ENCODE results near the gene ARPC1B.

Gene ARPC1B

DNA sequence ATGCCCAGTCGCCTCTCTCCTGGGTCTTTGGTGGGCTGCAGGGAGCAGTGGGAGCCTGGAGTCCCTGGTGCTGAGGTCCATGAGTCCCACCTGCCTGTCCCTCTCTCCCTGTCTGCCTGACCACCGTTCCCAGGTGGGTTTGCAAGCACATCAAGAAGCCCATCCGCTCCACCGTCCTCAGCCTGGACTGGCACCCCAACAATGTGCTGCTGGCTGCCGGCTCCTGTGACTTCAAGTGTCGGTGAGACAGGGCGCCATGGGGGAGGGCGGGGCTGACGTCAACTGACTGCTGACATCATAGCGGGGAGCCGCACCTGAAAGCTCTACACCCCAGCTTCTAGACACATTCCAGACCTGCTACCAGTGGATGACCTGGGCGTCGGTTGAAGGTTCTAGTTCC is 15.2 kb downstream of the ARPC1B start:
- DNase-seq (ENCODE audit: low read depth) = no peak

DNA sequence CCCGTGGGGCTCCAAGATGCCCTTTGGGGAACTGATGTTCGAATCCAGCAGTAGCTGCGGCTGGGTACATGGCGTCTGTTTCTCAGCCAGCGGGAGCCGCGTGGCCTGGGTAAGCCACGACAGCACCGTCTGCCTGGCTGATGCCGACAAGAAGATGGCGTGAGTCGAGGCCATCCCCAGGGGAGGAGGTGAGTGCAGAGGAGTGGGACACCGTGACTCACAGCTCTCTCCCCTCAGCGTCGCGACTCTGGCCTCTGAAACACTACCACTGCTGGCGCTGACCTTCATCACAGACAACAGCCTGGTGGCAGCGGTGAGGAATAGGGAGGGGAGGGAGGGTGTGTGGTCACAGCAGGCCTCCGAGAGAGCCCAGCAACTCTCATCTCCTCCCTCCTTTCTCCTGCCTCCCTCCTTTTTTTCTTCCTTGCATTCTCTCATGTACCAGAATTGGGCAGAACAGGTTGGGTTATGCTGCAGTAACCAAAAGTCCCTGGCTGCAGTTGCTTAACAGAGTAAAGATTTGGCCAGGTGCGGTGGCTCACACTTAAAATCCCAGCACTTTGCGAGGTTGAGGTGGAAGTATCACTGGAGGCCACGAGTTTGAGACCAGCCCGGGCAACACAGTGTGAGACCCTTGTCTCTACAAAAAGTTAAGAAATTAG is 16.5 kb downstream of the ARPC1B start:
- no peak for DNase-seq (ENCODE audit: low read depth)

DNA sequence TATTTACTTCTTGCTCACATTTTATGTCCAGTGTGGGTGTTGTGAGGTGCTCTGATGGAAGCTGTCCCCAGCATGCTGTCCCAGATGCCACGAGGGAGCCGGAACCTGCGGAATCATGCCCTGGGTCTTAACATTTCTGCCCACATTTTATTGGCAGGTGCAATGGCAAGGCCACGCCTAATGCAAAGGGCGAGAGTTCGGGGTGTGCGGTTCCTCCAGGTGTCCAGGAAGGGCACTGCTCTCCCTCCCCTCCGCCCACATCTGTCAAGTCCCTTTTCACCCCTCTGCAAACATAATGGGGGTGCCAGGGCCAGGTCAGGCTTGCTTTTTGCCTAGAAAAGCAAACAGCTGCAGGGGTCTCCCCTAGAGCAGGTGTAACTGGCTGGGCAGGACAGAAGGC is 17.5 kb downstream of the ARPC1B start:
- no peak for DNase-seq (ENCODE audit: low read depth)

DNA sequence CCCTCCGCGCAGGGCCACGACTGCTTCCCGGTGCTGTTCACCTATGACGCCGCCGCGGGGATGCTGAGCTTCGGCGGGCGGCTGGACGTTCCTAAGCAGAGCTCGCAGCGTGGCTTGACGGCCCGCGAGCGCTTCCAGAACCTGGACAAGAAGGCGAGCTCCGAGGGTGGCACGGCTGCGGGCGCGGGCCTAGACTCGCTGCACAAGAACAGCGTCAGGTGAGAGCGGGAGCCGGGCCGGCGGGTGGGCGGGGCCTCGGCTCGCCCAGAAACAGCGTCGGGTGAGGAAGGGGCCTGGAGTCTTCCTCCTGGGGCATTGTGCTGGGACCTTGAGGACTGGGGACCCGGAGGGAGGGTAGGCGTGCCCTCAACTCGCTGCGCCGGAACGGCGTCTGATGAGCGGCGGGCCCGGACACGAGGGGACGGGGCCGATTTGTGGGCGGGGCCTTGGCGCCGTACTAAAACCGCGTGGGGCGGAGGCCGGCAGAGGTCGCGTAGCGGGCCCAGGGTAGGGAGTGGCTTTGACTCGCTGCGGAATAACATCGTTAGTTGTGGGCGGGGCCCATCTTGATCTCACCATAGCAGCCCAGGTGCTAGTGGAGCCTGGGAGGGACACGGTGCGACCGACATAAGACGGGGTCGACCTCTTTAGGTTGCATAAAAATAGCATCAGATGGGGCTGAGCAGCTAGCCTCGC is 18.3 kb downstream of the ARPC1B start:
- peak; percentile 71 for DNase-seq (ENCODE audit: low read depth)

DNA sequence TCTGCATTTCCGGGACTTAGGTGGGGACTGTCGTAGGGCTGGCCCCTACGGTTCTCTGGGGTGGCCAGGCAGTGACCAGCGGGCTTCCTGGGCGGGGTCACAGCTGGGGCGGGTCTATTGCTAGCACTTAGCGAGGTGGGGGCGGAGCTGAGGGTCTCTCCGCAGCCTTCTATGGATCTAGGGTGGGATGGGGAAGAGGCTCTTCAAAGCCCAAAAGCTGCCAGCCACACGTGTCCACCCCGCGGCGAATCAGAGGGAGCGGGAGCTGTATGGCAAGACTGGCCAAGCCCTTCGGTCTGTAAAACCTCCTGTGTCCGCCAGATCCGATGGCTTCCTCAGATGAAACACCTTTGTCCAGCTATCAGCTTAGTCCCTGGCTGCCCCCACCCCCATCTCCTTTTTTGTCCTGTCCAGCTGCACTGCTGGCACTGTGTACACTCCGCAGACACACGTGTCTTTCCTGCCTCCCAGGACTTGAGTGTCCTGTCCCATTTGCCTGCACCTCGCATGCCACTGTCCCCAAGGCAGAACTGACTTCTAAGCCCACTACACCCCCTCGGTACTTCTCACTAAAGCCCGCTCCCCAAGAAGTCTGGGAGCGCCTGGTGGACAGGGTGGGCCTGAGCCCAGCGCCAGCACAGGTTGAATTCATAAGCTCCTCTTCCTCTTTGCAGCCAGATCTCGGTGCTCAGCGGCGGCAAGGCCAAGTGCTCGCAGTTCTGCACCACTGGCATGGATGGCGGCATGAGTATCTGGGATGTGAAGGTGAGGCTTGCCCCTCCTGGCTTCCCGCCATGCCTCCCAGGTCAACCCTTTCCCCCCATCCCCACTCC is 19.0 kb downstream of the ARPC1B start:
- no peak for DNase-seq (ENCODE audit: low read depth)

DNA sequence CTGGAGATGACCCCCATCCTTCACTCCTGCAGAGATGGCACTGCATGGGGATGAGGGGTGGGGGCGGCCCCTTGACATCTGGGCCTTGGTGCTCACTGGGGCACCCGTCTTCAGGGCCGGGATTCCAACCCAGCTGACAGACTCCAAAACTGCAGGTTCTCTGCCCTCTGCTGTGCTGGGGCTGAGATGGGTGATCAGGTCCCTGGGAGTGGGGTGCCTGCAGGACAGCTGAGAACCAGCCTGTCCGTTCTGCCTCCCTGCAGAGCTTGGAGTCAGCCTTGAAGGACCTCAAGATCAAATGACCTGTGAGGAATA is 19.6 kb downstream of the ARPC1B start:
- DNase-seq (ENCODE audit: low read depth) = no peak

DNA sequence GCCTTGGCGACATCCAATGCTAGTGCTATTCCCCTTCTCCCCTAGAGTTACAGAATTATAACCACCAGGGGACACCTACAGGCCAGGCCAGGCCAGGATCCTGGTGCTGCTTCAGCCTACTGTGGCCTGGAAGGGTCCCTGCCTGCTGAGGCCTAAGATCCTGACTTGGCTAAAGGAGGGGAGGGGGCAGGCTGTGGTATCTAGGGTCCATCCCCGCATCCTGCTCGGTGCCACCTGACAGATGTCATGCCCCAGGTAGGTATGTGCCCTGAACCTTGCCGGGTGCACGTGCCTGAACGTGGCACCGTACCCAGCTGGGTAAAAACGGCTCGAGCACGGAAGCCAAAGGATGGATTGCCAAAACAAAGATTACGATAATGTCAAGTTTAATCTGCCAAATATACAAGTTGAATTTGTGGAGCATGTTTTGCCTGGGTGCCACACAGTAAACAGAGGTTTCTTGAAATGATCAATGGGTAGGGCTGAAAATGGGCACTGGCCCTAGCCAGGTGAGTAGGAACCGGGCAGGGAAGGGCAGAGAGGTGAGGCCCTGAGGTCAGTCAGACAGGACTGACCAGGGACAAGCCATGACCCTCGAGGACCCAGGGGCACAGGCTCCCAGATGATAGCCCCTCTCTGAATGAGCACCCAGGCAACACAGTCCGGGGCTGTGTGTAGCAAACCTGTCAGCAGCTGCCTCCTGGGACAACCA is 21.2 kb downstream of the ARPC1B start:
- no peak for DNase-seq (ENCODE audit: low read depth)

DNA sequence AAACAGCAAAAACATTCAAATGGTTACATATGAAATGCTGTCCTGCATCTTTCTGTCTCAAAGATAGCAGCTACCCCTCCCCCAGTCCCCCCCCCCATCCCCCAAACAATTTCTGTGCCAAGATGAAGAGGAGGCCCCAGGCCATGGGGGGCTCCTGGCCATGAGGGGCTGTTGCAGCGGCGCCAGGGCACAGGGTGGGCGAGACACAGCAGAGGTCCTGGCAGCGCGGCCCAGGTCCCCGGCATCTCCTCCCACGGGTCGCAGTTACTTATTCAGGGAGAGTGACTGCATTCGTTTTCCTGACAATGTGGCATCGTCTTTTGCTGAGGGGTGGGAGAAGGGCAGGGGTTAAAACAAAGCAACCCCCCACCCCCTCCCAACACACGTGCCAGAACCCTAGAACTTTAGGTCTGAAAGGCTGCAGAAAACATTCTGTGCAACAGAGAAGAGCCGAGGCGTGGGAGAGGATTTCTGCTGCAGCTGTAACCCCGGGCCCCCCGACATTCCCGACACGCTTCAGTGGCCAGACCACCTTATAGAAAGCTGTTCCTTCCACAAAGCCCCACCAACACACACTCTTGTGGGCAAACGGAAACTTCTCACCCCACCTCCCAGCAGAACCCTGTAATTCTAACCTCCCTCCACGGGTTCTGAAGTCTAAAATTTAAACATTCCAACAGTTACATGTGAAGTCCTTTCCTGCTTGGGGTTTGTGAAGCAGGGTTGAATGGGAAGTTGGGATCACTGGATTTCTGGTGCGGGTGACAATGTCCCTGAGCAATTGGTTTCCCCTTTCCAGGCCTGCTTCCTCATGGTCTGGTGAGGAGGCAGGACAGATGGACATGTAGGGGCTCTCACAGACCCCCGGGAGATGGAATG is 22.1 kb downstream of the ARPC1B start:
- DNase-seq (ENCODE audit: low read depth) = no peak

DNA sequence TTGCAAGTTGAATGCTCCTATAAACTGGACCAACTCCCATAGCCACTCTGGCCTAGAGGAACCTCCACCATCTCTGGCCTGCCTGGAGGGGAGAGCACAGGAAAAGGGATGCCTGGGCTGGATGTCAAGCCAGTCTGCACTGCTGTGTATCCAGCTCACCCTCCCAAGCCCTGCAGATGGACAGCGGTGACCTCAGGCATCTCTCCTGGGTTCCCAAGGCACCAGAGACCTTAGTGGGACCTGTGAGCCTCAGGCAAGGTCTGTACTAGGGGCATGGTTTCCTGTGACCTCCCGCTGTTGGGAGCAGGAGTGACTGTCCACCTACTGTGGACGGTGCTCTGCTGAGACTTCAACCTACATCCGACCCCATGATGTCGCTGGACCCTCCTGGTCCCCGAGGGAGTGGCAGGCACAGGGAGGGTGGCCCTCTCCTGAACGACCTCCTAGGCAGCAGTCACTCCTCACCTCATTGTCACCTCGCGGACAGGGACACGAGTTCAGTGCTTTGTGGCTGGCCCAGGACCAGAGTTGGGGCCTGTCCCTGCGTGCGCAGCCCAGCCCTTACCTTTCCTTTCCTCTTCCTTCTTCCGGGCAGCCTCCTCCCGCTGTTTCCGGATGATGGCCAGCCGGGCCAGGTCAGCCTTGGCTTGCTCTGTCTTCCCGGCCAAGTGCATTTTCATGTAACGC is 22.9 kb downstream of the ARPC1B start:
- no peak for DNase-seq (ENCODE audit: low read depth)

DNA sequence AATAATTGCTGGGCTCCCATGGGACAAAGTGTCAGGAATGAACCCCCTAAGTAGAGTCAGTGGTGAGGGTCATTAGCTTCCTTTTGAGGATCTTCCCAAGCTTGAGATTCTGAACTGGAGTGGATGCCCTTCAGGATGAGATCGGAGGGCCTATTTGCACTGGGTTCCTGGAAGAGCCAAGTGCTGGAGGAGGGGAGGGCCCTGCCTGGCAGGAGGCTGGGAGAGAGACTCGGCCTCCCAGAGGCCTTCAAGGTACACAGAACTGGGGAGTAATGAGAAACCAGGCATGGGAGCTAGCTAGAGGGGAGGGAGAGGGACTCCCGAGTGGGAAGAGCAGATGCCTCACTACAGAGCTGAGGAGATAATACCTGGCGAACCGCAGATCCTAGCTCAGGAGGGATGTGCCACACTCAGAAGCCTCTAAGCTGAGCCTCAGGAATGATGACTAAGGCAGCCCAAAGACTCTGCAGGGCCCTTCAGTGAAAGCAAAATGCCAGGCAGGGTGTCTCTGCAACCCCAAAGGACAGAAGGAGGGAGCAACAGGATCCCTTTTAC is 24.4 kb downstream of the ARPC1B start:
- DNase-seq (ENCODE audit: low read depth) = no peak

DNA sequence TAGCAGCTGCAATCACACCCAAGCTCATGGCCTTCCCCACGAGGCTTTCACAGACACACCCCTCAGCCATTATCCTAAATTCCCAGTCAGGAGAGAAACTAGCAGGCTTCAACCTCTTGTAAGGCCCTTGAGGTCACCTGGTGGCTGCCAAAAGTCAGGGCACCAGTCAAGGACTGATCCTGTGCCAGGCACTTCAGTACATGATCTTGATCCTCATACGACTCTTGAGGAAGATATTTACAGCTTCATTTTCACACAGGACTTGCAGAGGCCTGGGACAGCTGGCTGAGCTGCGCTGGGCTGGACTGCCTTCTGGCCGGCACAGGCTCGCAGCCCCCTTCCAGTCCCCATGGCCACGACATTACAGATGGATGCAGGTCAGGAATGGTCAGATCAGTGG is 25.1 kb downstream of the ARPC1B start:
- DNase-seq (ENCODE audit: low read depth) = no peak

DNA sequence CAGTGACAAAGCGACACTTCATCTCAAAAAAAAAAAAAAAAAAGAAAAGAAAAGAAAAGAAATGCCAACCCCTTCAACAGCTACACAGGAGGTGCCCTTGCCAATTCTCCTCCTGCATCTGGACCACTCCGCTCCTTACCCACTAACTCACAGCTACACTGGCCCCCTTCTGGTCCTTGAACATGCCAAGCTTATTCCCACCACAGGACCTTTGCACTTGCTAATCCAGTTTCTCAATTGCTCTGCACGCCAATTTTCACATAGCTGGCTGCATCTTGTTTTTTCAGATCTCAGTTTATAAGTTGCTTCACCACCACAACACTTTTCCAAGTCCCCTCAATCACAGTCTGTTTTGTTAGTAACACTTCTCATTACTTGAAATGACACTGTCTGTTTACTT is 28.3 kb downstream of the ARPC1B start:
- DNase-seq (ENCODE audit: low read depth) = no peak

DNA sequence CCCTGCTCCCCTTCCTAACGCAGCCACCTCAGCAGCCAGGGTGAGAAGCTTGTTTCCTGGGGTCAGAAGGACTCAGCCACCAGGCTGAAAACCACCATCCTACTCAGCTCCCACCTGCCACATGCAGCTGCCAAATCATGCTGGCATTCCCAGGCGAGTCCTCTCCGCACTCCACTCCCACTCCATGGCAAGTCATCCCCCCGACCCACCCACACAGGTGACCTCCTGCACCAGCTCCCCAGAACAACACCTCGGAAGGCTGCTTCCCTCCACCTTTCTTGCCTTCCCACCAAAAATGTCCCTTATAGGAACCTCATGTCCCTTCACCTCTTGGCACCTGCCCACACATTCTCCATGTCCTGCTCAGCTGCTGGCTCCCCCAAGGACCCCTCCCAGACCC is 29.2 kb downstream of the ARPC1B start:
- no peak for DNase-seq (ENCODE audit: low read depth)

DNA sequence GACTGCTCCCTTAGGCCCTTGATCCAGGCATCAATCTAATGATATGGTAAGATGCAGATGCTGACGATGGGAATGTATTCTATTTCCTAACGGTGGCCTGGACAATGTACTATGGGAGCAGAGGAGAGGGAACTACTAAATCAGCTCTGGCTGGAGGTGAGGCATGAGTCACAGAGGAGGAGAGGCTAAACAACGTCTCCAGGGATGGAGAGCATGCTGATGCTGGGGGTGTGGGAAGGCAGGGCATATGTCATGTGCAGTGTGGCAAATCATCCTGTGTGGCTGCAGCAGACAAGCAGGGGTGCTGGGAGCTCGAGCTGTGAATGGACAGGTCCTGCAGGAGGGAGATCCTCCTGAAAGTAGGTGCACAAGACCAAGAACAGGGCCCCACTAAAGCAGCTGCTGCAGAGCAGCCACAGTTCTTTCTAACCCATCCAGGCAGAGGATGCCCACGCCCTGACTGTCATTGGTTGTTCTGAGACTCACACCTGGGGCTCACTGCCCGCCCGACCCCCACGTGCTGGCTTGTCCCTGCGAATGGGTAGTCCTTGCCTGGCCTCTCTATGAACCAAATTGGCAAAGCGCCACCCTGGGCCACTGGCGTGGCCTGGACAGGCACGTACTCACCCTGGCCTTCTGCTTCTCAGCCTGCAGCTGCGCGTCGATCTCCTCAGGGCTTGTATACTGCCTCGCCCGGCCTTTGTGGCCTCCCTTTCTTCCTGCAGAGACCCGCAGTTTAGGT is 29.9 kb downstream of the ARPC1B start:
- DNase-seq (ENCODE audit: low read depth) = no peak

DNA sequence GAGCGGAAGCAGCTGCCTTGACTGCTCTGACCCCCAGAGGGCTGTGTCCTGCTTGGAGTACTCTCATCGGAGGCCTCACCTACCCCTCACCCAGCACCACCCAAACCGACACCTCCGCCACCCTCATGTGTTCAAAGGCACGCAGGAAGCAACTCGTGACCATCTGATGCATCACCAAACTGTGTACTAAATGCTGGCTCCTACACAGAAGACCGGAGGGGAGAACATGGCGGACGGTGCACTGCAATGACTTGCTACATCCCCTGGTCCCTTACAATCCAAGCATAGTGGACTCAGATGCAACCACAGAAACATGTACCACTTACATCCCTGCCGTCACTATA is 30.4 kb downstream of the ARPC1B start:
- DNase-seq (ENCODE audit: low read depth) = no peak

DNA sequence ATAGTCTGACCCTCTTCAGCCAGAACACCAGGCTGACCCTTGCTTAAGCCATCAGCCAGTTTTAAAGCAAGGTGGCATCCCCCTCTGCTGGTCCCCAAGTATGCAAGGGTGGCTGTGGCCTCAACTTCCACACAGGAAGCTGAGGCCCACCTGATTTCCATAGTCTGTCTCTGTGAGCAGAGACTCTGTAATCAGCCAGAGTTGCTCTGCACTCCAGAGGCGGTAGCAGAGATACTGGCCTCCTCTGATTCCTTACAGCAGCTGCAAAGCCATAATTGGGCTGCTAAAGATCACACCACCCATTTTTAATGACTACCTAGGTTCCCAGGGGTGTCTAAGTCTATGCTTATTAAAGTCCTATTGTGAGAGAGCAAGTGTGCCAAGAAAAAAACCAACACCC is 32.0 kb downstream of the ARPC1B start:
- no peak for DNase-seq (ENCODE audit: low read depth)

DNA sequence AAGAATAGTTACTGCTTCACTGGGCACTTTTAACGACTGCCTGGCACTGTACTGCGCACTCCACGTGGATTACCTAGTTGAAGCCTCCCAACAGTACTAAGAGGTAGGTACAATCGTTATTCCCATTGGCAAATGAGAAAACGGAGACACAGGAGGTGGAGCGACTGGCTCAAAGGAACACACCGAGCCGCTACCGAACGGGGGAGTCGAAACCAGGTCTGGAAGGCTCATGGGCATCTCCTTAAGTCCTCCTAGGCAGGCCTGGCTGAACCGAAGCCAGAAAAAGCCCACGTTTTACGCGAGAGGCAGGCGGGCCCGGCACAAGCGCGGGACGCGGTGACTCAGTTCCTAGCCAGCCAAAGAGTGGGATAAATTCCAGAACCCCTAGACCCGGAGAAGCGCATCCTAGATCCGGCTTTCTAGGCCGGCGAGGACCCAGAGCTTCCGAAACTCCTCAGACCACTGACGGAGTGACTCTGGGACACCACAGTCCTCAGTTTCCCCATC is 33.4 kb downstream of the ARPC1B start:
- peak; percentile 27 for DNase-seq (ENCODE audit: low read depth)

DNA sequence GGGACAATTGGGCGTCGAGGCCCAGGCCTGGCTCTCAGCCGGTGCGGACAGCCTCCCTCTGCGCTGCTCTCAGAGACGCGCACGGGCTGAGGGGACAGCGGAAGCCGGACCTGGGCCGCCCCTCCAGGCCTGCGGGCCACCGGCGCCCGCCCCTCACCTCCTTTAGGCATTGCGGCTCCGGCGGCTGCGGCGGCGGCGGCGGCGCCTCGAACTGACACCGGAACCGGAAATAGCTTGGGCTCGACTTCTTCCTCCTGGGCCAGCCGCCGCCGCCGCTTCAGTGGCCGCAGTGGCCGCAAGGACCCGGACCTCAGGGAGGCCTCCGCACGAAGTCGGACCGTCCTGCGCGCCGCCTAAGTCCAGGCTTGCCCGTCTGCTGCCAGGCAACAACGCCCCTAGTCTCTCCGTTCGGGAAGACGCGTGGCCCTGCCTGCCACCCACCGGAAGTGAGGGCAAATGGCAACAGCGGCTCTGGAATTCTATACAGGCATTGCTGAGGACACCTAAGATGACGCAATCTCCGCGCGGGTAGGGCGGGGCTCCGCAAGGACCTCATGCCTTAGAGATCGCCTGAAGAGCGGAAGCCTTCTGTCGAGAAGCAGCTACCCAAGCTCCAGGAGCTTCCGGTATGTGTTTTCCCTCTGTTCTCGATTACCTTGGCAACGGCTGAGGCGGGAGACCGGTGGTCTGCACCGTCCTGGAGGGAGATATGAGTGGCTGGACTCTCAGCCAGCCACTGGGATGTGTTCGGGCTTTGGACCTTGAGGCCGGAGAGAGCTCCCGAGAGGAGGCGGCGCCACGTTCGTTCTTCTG is 34.1 kb downstream of the ARPC1B start, which contains the start of the genes BUD31 and PDAP1:
Gene BUD31, plus strand, starts transcription at position 591 of the 813 bp plus-strand sequence. CDS start 2,124 bp downstream, outside the sequence.
Gene PDAP1, minus strand, starts transcription at position 219 of the 813 bp plus-strand sequence. Its CDS starts 49 bp downstream, at position 170.
- DNase-seq (ENCODE audit: low read depth) = peak; percentile 89

DNA sequence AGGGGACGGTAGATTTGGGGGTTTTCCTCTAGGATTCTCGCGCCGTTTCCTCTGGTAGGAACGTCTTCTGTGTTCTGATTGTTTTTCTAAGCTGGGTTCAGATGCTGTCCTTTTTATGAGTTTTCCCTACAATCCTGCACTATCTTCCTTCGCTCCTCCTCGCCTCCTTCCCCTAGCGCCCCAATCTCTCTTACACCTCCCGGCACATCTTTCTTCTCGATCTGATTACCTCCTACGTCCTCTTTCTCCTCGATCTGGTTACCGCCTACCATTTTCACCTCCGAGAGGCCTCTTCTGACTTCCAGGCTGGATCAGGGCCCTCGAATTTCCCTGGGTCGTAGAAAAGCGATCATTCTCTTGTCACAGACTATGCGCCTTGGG is 34.7 kb downstream of the ARPC1B start:
- no peak for DNase-seq (ENCODE audit: low read depth)
